CD14-positive monocyte (primary cell): ENCODE measurements around the gene WDR33. TPM values are rescaled to one million over a fixed set of nuclear protein-coding genes. Genes with fewer than 3 reads are reported as not detected.

Experiments
- DNase-seq, 3 donors: peaks; one replicate each; pipeline ENCODE4 v3.0.0-alpha.2; 2011 to 2022
- H2AFZ ChIP-seq: 2 replicates; pipeline ENCODE4 v1.6.0; 2012; ENCODE audit warnings: mild to moderate bottlenecking, low read depth, low read length, inconsistent platforms; ENCODE audit not compliant: insufficient read depth, poor library complexity, severe bottlenecking
- H3K27ac ChIP-seq, 2 donors: 1 replicate in 1 of 2; 2 replicates in 1 of 2; pipeline ENCODE4 v1.5.1; 2012 to 2013; ENCODE audit warnings: low read length in 2 of 2, control low read depth in 1 of 2, inconsistent platforms in 1 of 2, low read depth in 1 of 2, mild to moderate bottlenecking in 1 of 2
- H3K27me3 ChIP-seq, 2 donors: one replicate each; pipeline versions ENCODE4 v1.6.0 to v1.6.1; 2011 to 2013; ENCODE audit warnings: low read length in 2 of 2; ENCODE audit not compliant: control insufficient read depth in 2 of 2, insufficient read depth in 2 of 2
- H3K36me3 ChIP-seq, 2 donors: replicated peaks in 1 of 2; 1 replicate in 1 of 2; 2 replicates in 1 of 2; pipeline versions ENCODE4 v1.5.1 to v1.6.1; 2012 to 2013; ENCODE audit warnings: low read length in 2 of 2, control low read depth in 1 of 2, inconsistent platforms in 1 of 2, mild to moderate bottlenecking in 1 of 2; ENCODE audit not compliant: insufficient read depth in 2 of 2, control insufficient read depth in 1 of 2
- H3K4me1 ChIP-seq, 2 donors: 1 replicate in 1 of 2; 2 replicates in 1 of 2; pipeline versions ENCODE4 v1.5.1 to v1.6.1; 2012 to 2013; ENCODE audit warnings: low read length in 2 of 2, control low read depth in 1 of 2, inconsistent platforms in 1 of 2, mild to moderate bottlenecking in 1 of 2, moderate library complexity in 1 of 2; ENCODE audit not compliant: insufficient read depth in 2 of 2, control insufficient read depth in 1 of 2
- H3K4me2 ChIP-seq: replicated peaks from 2 replicates; pipeline ENCODE3; 2012; ENCODE audit warnings: low read length, moderate library complexity, mild to moderate bottlenecking; ENCODE audit not compliant: poor library complexity, severe bottlenecking; ENCODE audit errors: extremely low read depth
- H3K4me3 ChIP-seq, 3 experiments: fragments of 200-600 bp in 1 of 3; sonication (generic) in 1 of 3; replicated peaks in 1 of 3; 1 replicate in 2 of 3; 2 replicates in 1 of 3; pipeline ENCODE4 v1.5.1; 2011 to 2013; ENCODE audit warnings: low read length in 3 of 3, mild to moderate bottlenecking in 3 of 3, control low read depth in 2 of 3, low read depth in 2 of 3, inconsistent platforms in 1 of 3, moderate library complexity in 1 of 3
- H3K79me2 ChIP-seq: 2 replicates; pipeline ENCODE4 v1.6.0; 2012; ENCODE audit warnings: mild to moderate bottlenecking, control low read depth, inconsistent platforms, low read length, moderate library complexity; ENCODE audit not compliant: insufficient read depth
- H3K9ac ChIP-seq: 2 replicates; pipeline ENCODE4 v1.6.0; 2017; ENCODE audit warnings: low read length, mild to moderate bottlenecking; ENCODE audit not compliant: insufficient read depth, poor library complexity, severe bottlenecking
- H3K9me3 ChIP-seq, 2 donors: replicated peaks in 1 of 2; 1 replicate in 1 of 2; 2 replicates in 1 of 2; pipeline versions ENCODE4 v1.5.1 to v1.6.1; 2012 to 2013; ENCODE audit warnings: low read length in 2 of 2, control low read depth in 1 of 2; ENCODE audit not compliant: control insufficient read depth in 1 of 2, insufficient read depth in 1 of 2
- H4K20me1 ChIP-seq: 2 replicates; pipeline ENCODE4 v1.6.0; 2012; ENCODE audit warnings: mild to moderate bottlenecking, low read length, control low read depth, moderate library complexity; ENCODE audit not compliant: insufficient read depth
- H3K27ac Mint-ChIP-seq, 7 donors: one replicate each; pipeline ENCODE4 v1.8.0; 2020; ENCODE audit warnings: mild to moderate bottlenecking in 7 of 7, mixed read lengths in 7 of 7, moderate library complexity in 6 of 7, inconsistent platforms in 2 of 7
- H3K27me3 Mint-ChIP-seq, 3 donors: one replicate each; pipeline ENCODE4 v1.8.0; 2021 to 2022; ENCODE audit warnings: low read depth in 3 of 3, mild to moderate bottlenecking in 3 of 3, mixed read lengths in 3 of 3, moderate library complexity in 3 of 3, inconsistent platforms in 1 of 3
- H3K36me3 Mint-ChIP-seq, 2 donors: one replicate each; pipeline ENCODE4 v1.8.0; 2020; ENCODE audit warnings: mixed read lengths in 2 of 2, inconsistent platforms in 1 of 2, mild to moderate bottlenecking in 1 of 2
- H3K4me1 Mint-ChIP-seq: one replicate; pipeline ENCODE4 v1.8.0; 2020; ENCODE audit warnings: mild to moderate bottlenecking, mixed read lengths
- H3K4me3 Mint-ChIP-seq, 2 donors: one replicate each; pipeline ENCODE4 v1.8.0; 2020; ENCODE audit warnings: mild to moderate bottlenecking in 2 of 2, mixed read lengths in 2 of 2, moderate library complexity in 1 of 2
- H3K9me3 Mint-ChIP-seq, 7 donors: one replicate each; pipeline ENCODE4 v1.8.0; 2020 to 2022; ENCODE audit warnings: mixed read lengths in 7 of 7, mild to moderate bottlenecking in 6 of 7, moderate library complexity in 6 of 7, inconsistent platforms in 2 of 7
- CTCF ChIP-seq: fragments of 200-600 bp; IDR thresholded peaks from one replicate; pipeline ENCODE4 v1.8.0; 2022; ENCODE audit warnings: antibody characterized with exemption, mild to moderate bottlenecking
- WGBS: methylation state at CpG from one replicate; pipeline ENCODE4 v1.1.5; 2013; ENCODE audit warnings: missing lambda C conversion rate; ENCODE audit not compliant: insufficient coverage; 5-methylcytosine and 5-hydroxymethylcytosine counted together
- intact Hi-C, 2 donors: fragments of 100-400 bp; cut with micrococcal nuclease; formaldehyde crosslinking; loops; one replicate each; pipeline versions ENCODE4 v1.15.0 to v1.15.1; 2023
- polyA plus RNA-seq, 3 donors: library from polyadenylated mRNA; depleted of rRNA in 1 of 3; unstranded in 2 of 3; stranded (reverse) in 1 of 3; fragments of 300-500 nt in 2 of 3; fragments of >200 nt in 1 of 3; fragmentation: Illumina TruSeq in 2 of 3; gene quantifications; 1 replicate in 2 of 3; 2 replicates in 1 of 3; pipeline ENCODE4 v1.2.3, GENCODE V29; 2012 to 2021

Gene WDR33
- polyA plus RNA-seq, 3 donors: 12.5 to 19.6 (median 12.6) TPM

- no peaks in the 10 kb centered on the region for H3K27me3 Mint-ChIP-seq
- Histone ChIP-seq H2AFZ (no peak overlapping the region), H3K36me3 (peaks cover 64 to 85% of the 10 kb centered on the region in 2 donors), H3K27me3 (no peaks in the 10 kb centered on the region), H3K9me3 (no peaks in the 10 kb centered on the region), H3K4me3 (no peak overlapping the region), H3K9ac (no peak overlapping the region), H3K79me2 (no peaks in the 10 kb centered on the region), H4K20me1 (no peaks in the 10 kb centered on the region), H3K4me1 (no peaks in the 10 kb centered on the region), H3K4me2 (no peak overlapping the region), H3K27ac (no peak overlapping the region)
- no peaks in the 10 kb centered on the region for H3K9me3 Mint-ChIP-seq
- TF ChIP-seq CTCF: no peak
- H3K36me3 Mint-ChIP-seq: peaks cover 76 to 82% of the 10 kb centered on the region in 2 donors
- no peak overlapping the region for H3K4me3 Mint-ChIP-seq
- intact Hi-C loops: no loop called here
- DNase-seq: no peak
- peaks cover 2% of the 10 kb centered on the region for H3K4me1 Mint-ChIP-seq
- no peak overlapping the region for H3K27ac Mint-ChIP-seq
- 100% methylated on average over 3 of the region's 6 CpGs for WGBS
Measured at GRCh38 chr2:127721311-127721977, 89.5 kb downstream of the WDR33 start.

- H3K9me3 ChIP-seq: no peaks in the 10 kb centered on the region
- 98% methylated on average over 11 of the region's 13 CpGs for WGBS
- H3K9me3 Mint-ChIP-seq: no peaks in the 10 kb centered on the region
- H3K9ac ChIP-seq: no peak overlapping the region
- no peak overlapping the region for H3K4me3 Mint-ChIP-seq
- H3K4me1 Mint-ChIP-seq: no peaks in the 10 kb centered on the region
- no peak overlapping the region for H2AFZ ChIP-seq
- no peak overlapping the region for H3K4me2 ChIP-seq
- intact Hi-C loops: no loop called here
- no peaks in the 10 kb centered on the region for H3K27me3 Mint-ChIP-seq
- no peak overlapping the region for H3K4me3 ChIP-seq
- H3K4me1 ChIP-seq: no peaks in the 10 kb centered on the region
- peaks cover 71 to 87% of the 10 kb centered on the region in 2 donors for H3K36me3 Mint-ChIP-seq
- no peaks in the 10 kb centered on the region for H3K79me2 ChIP-seq
- no peak for TF ChIP-seq CTCF
- peaks cover 74 to 94% of the 10 kb centered on the region in 2 donors for H3K36me3 ChIP-seq
- H3K27ac ChIP-seq: no peak overlapping the region
- no peaks in the 10 kb centered on the region for H3K27me3 ChIP-seq
- no peaks in the 10 kb centered on the region for H4K20me1 ChIP-seq
- DNase-seq: no peak
- H3K27ac Mint-ChIP-seq: peak overlapping the region in 3 of 7 donors; percentile 45 to 63 (median 46)
Measured at GRCh38 chr2:127719301-127720218, 91.4 kb downstream of the WDR33 start.
